Endometrium (tissue), 2 donors: Measurements from ENCODE around the gene DNPH1.

Experiments
- FAIRE-seq: peaks from 2 replicates; lab custom pipeline; 2012; peaks lifted over from hg19 to GRCh38; lab: Jason Lieb, UNC
- donor health status: control.
- donor health status: control.

DNPH1 gene

GRCh38 chr6:43243664-43244321 lies 14.5 kb upstream of the DNPH1 start:
- no peak for FAIRE-seq

DNA sequence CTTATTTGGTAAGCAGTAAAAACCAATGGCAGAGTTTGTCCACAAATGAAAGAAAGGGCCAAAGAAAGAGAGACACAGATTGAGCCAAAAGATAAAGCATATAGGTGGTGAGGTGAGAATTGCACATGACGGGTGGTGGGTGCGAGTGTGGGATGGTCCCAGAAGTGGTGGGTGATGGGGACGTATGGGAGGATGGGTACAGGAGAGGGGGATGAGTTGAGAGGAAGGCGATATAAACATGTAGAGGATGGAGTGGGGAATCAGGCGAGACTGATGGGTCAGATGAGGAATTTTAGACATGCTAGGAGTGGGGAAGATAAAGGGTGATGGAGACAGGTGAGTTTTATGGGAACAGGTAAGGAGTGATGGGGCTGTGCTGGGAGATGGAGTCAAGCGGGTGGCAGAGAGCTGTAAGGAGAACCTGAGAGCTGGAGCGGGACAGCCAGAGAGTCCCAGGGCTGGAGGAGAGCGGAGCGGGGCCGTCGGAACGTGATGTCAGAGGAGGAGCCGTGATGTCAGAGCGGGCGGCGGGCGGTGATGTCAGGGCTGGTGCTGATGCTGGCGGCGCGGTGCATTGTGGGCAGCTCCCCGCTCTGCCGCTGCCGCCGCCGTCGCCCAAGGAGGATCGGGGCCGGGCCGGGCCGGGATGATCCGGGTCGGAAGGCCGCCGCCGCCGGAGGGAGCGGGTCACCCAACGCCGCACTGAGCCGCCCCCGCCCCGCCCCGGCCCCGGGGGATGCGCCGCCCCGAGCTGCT lies 13.8 kb upstream of the DNPH1 start, which contains the start of gene TTBK1:
TSS of gene TTBK1 (plus strand) at position 574 of the 756 bp plus-strand sequence. CDS start 3,180 bp downstream, outside the sequence.
- no peak for FAIRE-seq

GRCh38 chr6:43241446-43241845 lies 12.2 kb upstream of the DNPH1 start:
- FAIRE-seq: no peak

GRCh38 chr6:43240950-43241349 lies 11.7 kb upstream of the DNPH1 start:
- no peak for FAIRE-seq

DNA sequence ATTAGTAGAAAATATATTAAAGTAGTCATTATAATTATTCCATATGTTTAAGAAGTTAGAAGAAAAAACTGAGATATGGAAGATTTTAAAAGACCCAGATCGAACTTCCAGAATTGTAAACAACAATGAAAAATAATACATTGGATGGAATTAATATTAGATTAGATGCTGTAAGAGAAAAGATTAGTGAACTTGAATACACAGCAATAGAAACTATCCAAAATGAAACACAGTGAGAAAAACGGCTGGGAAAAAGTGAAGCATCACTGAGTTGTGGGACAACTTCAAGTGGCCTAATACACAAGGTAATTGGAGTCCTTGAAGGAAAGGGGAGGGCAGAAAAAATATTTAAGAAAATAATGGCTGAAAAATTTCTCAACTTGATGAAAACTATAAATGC lies 9.8 kb upstream of the DNPH1 start:
- no peak for FAIRE-seq

- FAIRE-seq: no peak
Observed at GRCh38 chr6:43235841-43236240, 6.6 kb upstream of the DNPH1 start.

DNA sequence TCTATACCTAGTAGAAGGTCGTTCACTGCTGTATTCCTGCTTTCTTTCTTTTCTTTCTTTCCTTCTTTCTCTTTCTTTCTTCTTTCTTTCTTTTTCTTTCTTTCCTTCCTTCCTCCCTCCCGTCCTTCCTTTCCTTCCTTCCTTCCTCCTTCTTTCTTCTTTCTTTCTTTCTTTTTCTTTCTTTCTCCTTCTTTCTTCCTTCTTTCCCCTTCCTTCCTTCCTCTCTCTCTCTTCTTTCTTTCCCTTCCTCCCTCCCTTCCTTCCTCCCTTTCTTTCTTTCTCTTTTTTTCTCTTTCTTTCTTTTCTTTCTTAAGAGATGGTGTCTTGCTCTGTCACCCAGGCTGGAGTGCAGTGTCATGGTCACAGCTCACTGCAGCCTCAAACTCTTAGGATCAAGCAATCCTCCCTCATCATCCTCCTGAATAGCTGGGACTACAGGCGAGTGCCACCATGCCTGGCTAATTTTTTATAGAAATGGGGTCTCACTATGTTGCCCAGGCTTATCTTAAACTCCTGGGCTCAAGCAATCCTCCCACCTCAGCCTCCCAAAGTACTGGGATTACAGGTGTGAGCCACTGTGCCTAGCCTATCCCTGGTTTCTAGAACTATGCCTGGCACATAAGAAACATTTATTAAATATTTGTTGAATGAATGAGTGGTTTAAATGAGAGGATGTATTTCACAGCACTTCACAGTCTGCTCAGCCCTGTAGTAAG lies 2.6 kb upstream of the DNPH1 start:
- FAIRE-seq: no peak

DNA sequence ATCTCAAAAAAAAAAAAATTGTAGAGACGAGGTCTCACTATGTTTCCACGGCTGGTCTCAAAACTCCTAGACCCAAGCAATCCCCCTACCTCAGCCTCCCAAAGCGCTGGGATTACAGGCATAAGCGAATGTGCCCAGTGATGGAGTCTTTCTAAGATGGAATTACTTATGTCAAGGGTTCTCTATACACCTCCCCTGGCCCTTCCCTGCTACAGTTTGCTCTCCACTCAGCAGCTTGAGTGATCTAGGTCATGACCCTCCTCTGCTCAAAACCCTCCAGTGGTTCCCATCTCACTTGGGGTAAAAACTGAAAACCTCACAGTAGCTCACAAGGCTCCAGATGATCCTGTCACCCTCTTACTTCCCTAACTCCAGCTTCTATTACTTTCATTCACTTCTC lies 1.8 kb upstream of the DNPH1 start:
- FAIRE-seq: no peak

DNA sequence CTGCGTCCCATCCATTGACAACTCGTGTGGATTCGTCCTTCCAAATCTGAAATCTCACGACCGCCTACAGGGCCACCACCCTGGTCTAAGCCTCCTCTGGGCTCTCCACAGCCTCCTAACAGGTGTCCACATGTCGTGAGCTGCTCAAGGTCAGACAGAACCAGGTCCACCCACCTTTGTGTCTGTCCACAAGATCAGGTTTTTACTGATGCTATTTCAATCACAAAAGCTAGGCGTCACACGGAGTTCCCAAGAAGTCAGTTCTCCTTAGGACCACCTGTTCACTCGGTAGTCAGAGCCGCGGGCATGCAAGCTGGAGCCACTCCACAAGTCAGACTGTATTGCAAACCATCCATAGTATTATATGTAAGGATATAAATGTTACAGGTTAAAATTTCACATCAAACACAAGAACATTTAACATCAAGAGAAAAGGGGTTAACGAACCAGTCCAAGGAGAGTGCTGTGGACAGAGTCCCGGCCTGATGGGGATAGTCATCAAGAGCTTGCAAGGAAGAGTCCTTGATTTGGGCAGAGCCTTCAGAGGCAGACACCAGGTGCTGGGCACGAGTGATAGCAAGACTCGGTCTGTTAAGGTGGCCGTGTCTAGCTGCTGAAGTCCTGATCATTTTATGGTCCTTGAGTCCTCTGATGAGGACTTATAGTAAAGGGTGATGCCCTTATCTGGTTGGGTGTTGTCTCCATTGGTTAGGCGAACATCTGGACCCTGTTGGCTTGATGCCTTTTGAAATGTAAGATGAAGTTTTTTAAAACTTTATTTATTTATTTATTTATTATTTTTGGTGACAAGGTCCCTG lies 731 bp upstream of the DNPH1 start:
- no peak for FAIRE-seq

- FAIRE-seq: no peak
Observed at GRCh38 chr6:43226192-43226851, 3.0 kb downstream of the DNPH1 start.

GRCh38 chr6:43223175-43223574 lies 6.1 kb downstream of the DNPH1 start:
- FAIRE-seq: no peak

GRCh38 chr6:43222418-43223059 lies 6.7 kb downstream of the DNPH1 start:
- no peak for FAIRE-seq

DNA sequence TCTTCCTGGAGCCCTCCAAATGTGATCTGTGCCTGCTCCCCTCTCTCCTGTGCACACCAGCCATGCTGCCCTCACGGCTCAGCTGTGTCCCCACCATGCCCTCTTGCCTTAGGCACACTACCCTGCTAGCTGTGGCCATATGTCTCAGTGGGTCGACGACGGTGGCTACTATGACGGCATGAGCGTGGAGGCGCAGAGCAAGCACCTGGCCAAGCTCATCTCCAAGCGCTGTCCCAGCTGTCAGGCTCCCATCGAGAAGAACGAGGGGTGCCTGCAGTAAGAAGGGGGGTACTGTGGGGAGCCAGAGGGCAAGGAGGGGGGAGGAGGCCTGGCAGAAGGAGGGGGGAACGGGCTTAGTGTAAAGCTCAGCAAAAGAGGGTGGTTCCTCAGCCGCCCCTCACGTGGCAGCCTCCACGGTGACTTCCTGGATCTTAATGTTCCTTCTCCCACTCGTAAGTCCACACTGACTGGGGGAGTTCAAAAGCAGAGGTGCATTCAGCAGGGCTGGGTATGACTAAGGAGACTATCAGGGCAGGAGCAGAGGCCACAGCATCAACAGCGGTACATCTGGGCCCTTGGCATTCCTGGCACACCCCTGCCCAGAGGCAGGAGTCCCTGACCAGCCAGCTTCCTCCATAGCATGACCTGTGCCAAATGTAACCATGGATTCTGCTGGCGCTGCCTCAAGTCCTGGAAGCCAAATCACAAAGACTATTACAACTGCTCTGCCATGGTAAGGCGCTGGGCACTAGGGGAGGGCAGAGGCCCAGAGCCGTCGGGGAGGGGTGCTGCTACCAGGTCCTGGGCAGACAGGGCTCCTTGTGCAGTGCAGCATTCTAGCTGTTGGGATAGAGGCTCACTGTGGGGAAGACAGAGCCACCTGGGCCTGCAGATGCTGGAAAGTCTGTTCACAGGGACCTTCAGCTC lies 8.0 kb downstream of the DNPH1 start:
- FAIRE-seq: no peak

DNA sequence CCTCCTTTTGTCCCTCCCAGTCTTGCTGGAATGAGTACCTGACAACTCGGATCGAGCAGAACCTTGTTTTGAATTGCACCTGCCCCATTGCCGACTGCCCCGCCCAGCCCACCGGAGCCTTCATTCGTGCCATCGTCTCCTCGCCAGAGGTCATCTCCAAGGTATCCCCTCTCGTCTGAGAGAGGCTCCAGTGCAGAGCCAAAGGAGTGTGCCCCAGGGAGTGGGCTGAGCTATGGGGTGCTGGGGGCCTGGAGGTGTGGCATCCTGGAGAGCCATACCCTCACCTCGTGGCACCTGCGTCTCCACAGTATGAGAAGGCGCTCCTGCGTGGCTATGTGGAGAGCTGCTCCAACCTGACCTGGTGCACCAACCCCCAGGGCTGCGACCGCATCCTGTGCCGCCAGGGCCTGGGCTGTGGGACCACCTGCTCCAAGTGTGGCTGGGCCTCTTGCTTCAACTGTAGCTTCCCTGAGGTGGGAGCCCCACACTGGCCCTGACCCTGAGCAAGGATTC lies 8.8 kb downstream of the DNPH1 start:
- no peak for FAIRE-seq

GRCh38 chr6:43219814-43220213 lies 9.5 kb downstream of the DNPH1 start:
- no peak for FAIRE-seq

DNA sequence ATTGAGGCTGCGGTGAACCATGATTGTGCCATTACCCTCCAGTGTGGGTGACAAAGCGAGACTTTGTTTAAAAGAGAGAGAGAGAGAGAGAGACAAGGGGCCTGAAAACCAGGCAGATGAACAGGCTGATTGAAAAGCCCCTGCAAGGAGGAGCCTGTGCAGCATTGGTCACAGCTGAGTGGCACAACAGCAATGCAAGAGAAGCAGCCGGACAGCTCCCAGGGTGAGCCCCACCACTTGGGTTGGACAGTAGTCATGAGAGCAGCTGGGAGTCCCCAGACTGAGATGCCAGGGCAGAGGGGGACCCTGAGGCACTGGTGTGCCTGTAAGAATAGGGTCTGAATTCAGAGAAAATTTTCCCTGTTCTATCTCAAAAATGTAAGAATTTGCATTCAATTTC lies 10.2 kb downstream of the DNPH1 start:
- no peak for FAIRE-seq

GRCh38 chr6:43217351-43217750 lies 11.9 kb downstream of the DNPH1 start:
- no peak for FAIRE-seq

- no peak for FAIRE-seq
Observed at GRCh38 chr6:43216200-43216599, 13.1 kb downstream of the DNPH1 start.

DNA sequence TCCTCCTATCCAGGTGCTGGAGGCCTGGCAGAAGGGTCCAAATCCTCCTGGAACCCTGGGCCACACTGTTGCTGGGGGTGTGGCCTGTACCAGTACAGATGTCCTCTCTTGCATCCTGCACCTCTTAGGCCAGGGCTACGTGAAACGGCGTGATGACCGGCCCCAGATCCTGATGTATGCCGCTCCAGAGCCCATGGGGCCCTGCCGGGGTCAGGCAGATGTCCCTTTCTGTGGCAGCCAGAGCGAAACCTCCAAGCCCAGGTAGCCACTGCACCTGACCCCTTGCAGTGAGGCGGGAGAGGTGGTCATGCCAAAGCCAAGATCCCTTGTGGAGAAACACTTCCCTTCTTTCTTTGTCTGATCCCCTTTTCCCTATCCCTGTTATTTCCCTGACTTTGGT lies 14.2 kb downstream of the DNPH1 start:
- no peak for FAIRE-seq

DNA sequence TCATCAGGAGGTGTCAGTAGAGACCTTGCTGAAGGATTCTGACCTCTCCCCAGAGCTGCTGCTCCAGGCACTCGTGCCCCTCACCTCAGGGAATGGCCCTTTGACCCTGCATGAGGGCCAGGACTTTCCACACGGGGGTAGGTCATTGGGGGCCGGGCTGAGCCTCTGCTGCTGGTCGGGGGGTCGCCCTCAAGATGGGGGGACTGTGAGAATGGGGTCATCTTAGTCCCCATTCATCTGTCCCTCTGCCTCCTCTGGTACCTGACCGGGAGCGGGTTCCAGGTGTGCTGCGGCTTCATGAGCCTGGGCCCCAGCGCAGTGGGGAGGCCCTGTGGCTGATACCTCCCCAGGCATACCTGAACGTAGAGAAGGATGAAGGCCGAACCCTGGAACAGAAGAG lies 15.8 kb downstream of the DNPH1 start:
- no peak for FAIRE-seq
